ENCODE results near the gene AGT.

Gene AGT

DNA sequence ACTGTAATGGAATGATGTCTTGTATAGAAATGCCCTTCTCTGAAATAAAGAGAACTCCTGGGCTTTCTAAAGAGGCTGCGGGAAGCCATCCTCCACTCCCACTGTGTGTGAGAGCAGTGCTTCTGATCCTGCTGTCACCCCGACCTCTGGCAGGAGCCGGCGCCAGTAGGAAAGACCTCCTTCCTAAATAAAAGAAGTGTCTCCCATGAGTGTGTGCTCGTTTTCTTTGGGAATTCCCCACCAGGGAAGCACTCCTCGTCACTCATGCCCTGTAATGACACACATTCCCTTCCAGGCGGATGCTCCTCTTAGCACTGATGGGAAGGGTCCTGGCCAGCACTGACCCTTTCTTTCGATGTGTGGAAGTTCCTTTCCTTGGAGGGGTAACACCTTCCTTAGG is 20.1 kb downstream of the AGT start:
- no peak overlapping the region for H3K4me3 ChIP-seq (ENCODE audit: control insufficient read depth, low read depth, low read length)
- DNase-seq (ENCODE audit: low read depth), result no peak
- TF ChIP-seq, protein P1, sequence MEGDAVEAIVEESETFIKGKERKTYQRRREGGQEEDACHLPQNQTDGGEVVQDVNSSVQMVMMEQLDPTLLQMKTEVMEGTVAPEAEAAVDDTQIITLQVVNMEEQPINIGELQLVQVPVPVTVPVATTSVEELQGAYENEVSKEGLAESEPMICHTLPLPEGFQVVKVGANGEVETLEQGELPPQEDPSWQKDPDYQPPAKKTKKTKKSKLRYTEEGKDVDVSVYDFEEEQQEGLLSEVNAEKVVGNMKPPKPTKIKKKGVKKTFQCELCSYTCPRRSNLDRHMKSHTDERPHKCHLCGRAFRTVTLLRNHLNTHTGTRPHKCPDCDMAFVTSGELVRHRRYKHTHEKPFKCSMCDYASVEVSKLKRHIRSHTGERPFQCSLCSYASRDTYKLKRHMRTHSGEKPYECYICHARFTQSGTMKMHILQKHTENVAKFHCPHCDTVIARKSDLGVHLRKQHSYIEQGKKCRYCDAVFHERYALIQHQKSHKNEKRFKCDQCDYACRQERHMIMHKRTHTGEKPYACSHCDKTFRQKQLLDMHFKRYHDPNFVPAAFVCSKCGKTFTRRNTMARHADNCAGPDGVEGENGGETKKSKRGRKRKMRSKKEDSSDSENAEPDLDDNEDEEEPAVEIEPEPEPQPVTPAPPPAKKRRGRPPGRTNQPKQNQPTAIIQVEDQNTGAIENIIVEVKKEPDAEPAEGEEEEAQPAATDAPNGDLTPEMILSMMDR (IDR thresholded peaks at IDR 0.05; ENCODE audit: control insufficient read depth, insufficient read depth, low read depth, low read length, missing control alignments), result no peak

- H3K4me3 ChIP-seq (ENCODE audit: control insufficient read depth, low read depth, low read length), result no peak overlapping the region
- TF ChIP-seq, protein P1 (IDR thresholded peaks at IDR 0.05; ENCODE audit: control insufficient read depth, insufficient read depth, low read depth, low read length, missing control alignments), result no peak
- DNase-seq (ENCODE audit: low read depth), result no peak
Measured at GRCh38 chr1:230693221-230693620, 20.7 kb downstream of the AGT start.

- DNase-seq (ENCODE audit: low read depth), result no peak
- H3K4me3 ChIP-seq (ENCODE audit: control insufficient read depth, low read depth, low read length), result no peak overlapping the region
- TF ChIP-seq, protein P1 (IDR thresholded peaks at IDR 0.05; ENCODE audit: control insufficient read depth, insufficient read depth, low read depth, low read length, missing control alignments), result no peak
Measured at GRCh38 chr1:230691615-230692014, 22.3 kb downstream of the AGT start.

- TF ChIP-seq, protein P1 (IDR thresholded peaks at IDR 0.05; ENCODE audit: control insufficient read depth, insufficient read depth, low read depth, low read length, missing control alignments), result no peak
- no peak for DNase-seq (ENCODE audit: low read depth)
- no peak overlapping the region for H3K4me3 ChIP-seq (ENCODE audit: control insufficient read depth, low read depth, low read length)
Measured at GRCh38 chr1:230690101-230690500, 23.8 kb downstream of the AGT start.

DNA sequence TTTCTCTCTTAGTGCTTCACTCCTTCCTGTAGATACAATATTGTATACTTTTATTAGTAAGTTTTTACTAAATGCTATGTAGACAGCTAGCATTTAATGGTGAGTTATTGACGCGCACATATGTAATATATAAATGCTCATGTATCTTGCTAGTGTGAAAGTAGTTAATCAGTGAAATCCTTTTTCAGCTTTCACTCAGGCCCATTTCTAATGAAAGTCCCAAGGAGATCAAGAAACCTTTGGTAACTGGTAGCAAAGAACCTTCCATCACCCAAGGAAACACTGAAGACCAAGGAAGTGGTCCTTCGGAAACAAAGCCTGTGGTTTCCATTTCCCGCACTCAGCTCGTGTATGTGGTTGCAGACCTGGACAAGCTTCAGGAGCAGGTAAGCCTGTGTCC is 27.2 kb downstream of the AGT start:
- DNase-seq (ENCODE audit: low read depth), result no peak
- H3K4me3 ChIP-seq (ENCODE audit: control insufficient read depth, low read depth, low read length), result no peak overlapping the region

DNA sequence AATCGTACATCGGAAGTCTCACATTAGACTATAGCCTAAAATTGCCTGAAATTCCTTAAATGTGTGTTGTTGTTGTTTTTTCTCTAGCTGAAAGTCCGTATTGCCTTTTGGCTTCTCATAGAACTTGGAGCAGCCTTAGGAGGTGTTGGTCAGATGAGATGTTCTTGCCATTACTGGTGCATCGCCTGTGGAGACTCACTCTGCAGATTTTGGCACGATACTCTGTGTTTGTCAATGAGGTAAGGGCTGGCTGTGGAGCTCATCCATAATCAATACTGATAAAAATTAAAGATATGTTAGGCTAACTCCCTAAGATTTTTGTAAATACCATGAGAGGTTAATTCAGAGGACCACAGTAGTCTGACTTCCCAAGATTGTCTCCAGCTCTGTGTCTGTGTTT is 28.9 kb downstream of the AGT start:
- no peak overlapping the region for H3K4me3 ChIP-seq (ENCODE audit: control insufficient read depth, low read depth, low read length)
- no peak for DNase-seq (ENCODE audit: low read depth)
- TF ChIP-seq, protein P1 (IDR thresholded peaks at IDR 0.05; ENCODE audit: control insufficient read depth, insufficient read depth, low read depth, low read length, missing control alignments), result no peak

More for the DNA sequence above, 27.2 kb downstream of the AGT start:
- TF ChIP-seq, protein P1 (IDR thresholded peaks at IDR 0.05; ENCODE audit: control insufficient read depth, insufficient read depth, low read depth, low read length, missing control alignments), result no peak

DNA sequence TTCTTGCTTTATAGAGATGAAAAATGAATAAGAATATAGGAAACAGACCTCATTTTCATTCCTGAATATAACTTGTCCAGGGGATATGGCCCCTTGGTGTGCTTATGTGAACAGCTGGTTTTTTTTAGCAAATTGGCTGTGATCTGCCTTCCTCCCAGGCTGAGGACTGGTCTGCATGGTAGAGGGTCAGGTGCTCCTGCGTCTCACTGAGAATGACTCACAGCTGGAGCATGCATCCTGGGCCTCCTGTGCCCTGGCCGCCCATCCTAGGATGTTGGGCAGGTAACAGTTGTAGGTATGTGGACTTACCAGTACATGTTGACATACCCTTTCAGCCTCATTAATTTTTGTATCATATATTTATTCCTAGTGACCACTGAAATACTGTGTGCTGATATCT is 29.8 kb downstream of the AGT start:
- TF ChIP-seq, protein P1 (IDR thresholded peaks at IDR 0.05; ENCODE audit: control insufficient read depth, insufficient read depth, low read depth, low read length, missing control alignments), result no peak
- DNase-seq (ENCODE audit: low read depth), result no peak
- H3K4me3 ChIP-seq (ENCODE audit: control insufficient read depth, low read depth, low read length), result no peak overlapping the region
